ENCODE measurements around the gene QKI.

QKI gene

GRCh38 chr6:163626073-163626867 is 211.8 kb downstream of the QKI start:
- no peak for DNase-seq

- no peak for DNase-seq
Measured at GRCh38 chr6:163627274-163628062, 212.9 kb downstream of the QKI start.

All from MV-4-11 (cell line).